IPS-18c (cell line): Measurements from ENCODE around the gene TIGD7.
"Not testable (repeated sequence)": the region's sequence is repeated elsewhere in the genome, so short reads cannot be mapped to it uniquely, and the experiment has no call there.

Source experiments
- H3K4me3 ChIP-seq: 2 replicates; pipeline ENCODE4 v1.7.0; 2013; ENCODE audit warnings: low read depth, mild to moderate bottlenecking, low read length, moderate library complexity; ENCODE audit not compliant: insufficient read depth
- H3K9me3 ChIP-seq: one replicate; pipeline ENCODE4 v1.6.1; 2013; ENCODE audit warnings: mild to moderate bottlenecking, low read length, moderate library complexity; ENCODE audit not compliant: control insufficient read depth, insufficient read depth

The TIGD7 gene

GRCh38 chr16:3285131-3285530 is 20.1 kb downstream of the TIGD7 start:
- Histone ChIP-seq H3K4me3 (peak overlapping the region; percentile 95), H3K9me3 (peaks cover 21% of the 10 kb centered on the region)

- peaks cover 11% of the 10 kb centered on the region for H3K9me3 ChIP-seq
- H3K4me3 ChIP-seq: peak overlapping the region; percentile 95
Observed at GRCh38 chr16:3283543-3284447, 21.4 kb downstream of the TIGD7 start.

- peak within 1 kb of the TSS; percentile 95 for H3K4me3 ChIP-seq
Observed at GRCh38 chr16:3282730-3283542, 22.3 kb downstream of the TIGD7 start, which contains the start of gene ZNF263. Gene ZNF263, plus strand, starts transcription at chr16:3283491. Its CDS starts 328 bp downstream, at chr16:3283819.

GRCh38 chr16:3282103-3282729 is 23.0 kb downstream of the TIGD7 start:
- Histone ChIP-seq H3K9me3 (peaks cover 11% of the 10 kb centered on the region), H3K4me3 (peak overlapping the region; percentile 95)

More at GRCh38 chr16:3282730-3283542, 22.3 kb downstream of the TIGD7 start, which contains the start of gene ZNF263:
- H3K9me3 ChIP-seq: peaks cover 9% of the 10 kb centered on the region

- Histone ChIP-seq H3K4me3 (no peak overlapping the region), H3K9me3 (peaks cover 5% of the 10 kb centered on the region)
Observed at GRCh38 chr16:3281222-3281820, 23.9 kb downstream of the TIGD7 start.

GRCh38 chr16:3276679-3277078 is 28.6 kb downstream of the TIGD7 start:
- H3K9me3 ChIP-seq: peaks cover 2% of the 10 kb centered on the region
- H3K4me3 ChIP-seq: no peak overlapping the region

- no peak overlapping the region for H3K4me3 ChIP-seq
- peaks cover 2% of the 10 kb centered on the region for H3K9me3 ChIP-seq
Observed at GRCh38 chr16:3274947-3275346, 30.3 kb downstream of the TIGD7 start.

GRCh38 chr16:3274490-3274889 is 30.7 kb downstream of the TIGD7 start:
- Histone ChIP-seq H3K4me3 (no peak overlapping the region), H3K9me3 (peaks cover 2% of the 10 kb centered on the region)

GRCh38 chr16:3271281-3271680 is 33.9 kb downstream of the TIGD7 start:
- H3K4me3 ChIP-seq, H3K9me3 ChIP-seq: not testable (repeated sequence)

GRCh38 chr16:3270718-3271117 is 34.5 kb downstream of the TIGD7 start:
- H3K4me3 ChIP-seq, H3K9me3 ChIP-seq: not testable (repeated sequence)

GRCh38 chr16:3268294-3268693 is 36.9 kb downstream of the TIGD7 start:
- Histone ChIP-seq H3K9me3 (no peaks in the 10 kb centered on the region), H3K4me3 (no peak overlapping the region)

- Histone ChIP-seq H3K4me3 (no peak overlapping the region), H3K9me3 (no peaks in the 10 kb centered on the region)
Observed at GRCh38 chr16:3266873-3267537, 38.2 kb downstream of the TIGD7 start.

- Histone ChIP-seq H3K9me3 (no peaks in the 10 kb centered on the region), H3K4me3 (peak overlapping the region; percentile 70)
Observed at GRCh38 chr16:3264137-3265036, 40.8 kb downstream of the TIGD7 start.

- H3K4me3 ChIP-seq: no peak overlapping the region
Observed at GRCh38 chr16:3262517-3262916, 42.7 kb downstream of the TIGD7 start.

GRCh38 chr16:3259836-3260235 is 45.4 kb downstream of the TIGD7 start:
- H3K4me3 ChIP-seq: no peak overlapping the region
- no peaks in the 10 kb centered on the region for H3K9me3 ChIP-seq

More at GRCh38 chr16:3262517-3262916, 42.7 kb downstream of the TIGD7 start:
- H3K9me3 ChIP-seq: no peaks in the 10 kb centered on the region
